IMR-90 (cell line): ENCODE results near the gene ANKLE2.

Source experiments
- CEBPB ChIP-seq: IDR thresholded peaks from 2 replicates; pipeline ENCODE4 v1.6.1; 2012; ENCODE audit warnings: low read depth, low read length, improper control_type of control experiment
- CHD1 ChIP-seq: IDR thresholded peaks from 2 replicates; pipeline ENCODE4 v1.6.1; 2012; ENCODE audit warnings: low read depth, low read length, improper control_type of control experiment
- CTCF ChIP-seq: conservative IDR thresholded peaks from 2 replicates; pipeline ENCODE4 v1.5.1; 2012; ENCODE audit warnings: mild to moderate bottlenecking, low read depth, low read length, improper control_type of control experiment
- ELK1 ChIP-seq: fragments of 150-350 bp; IDR thresholded peaks from 2 replicates; pipeline ENCODE4 v1.6.1; 2016; ENCODE audit warnings: low read depth, mild to moderate bottlenecking, low read length, moderate library complexity, borderline replicate concordance
- FOS ChIP-seq: fragments of 150-350 bp; IDR thresholded peaks from 2 replicates; pipeline ENCODE4 v1.6.1; 2016; ENCODE audit warnings: low read depth, low read length
- MAZ ChIP-seq: IDR thresholded peaks from 2 replicates; pipeline ENCODE4 v1.6.1; 2012; ENCODE audit warnings: low read depth, mild to moderate bottlenecking, low read length, improper control_type of control experiment, moderate library complexity, borderline replicate concordance
- MXI1 ChIP-seq: IDR thresholded peaks from 2 replicates; pipeline ENCODE4 v1.6.1; 2012; ENCODE audit warnings: low read depth, mild to moderate bottlenecking, low read length, moderate library complexity, borderline replicate concordance
- POLR2A ChIP-seq: IDR thresholded peaks from 2 replicates; pipeline ENCODE4 v1.6.1; 2012; ENCODE audit warnings: mild to moderate bottlenecking, low read depth, low read length
- RAD21 ChIP-seq: IDR thresholded peaks from 2 replicates; pipeline ENCODE4 v1.6.1; 2012; ENCODE audit warnings: low read length, improper control_type of control experiment
- RFX5 ChIP-seq: IDR thresholded peaks from 2 replicates; pipeline ENCODE4 v1.8.0; 2012; ENCODE audit warnings: low read depth, mild to moderate bottlenecking, low read length, moderate library complexity
- TF ChIP-seq, protein P1 (sequence below): fragments of 150-350 bp; IDR thresholded peaks from 2 replicates; pipeline ENCODE4 v1.6.1; 2017; ENCODE audit warnings: mild to moderate bottlenecking, antibody characterized with exemption, low read length, low read depth

DNA sequence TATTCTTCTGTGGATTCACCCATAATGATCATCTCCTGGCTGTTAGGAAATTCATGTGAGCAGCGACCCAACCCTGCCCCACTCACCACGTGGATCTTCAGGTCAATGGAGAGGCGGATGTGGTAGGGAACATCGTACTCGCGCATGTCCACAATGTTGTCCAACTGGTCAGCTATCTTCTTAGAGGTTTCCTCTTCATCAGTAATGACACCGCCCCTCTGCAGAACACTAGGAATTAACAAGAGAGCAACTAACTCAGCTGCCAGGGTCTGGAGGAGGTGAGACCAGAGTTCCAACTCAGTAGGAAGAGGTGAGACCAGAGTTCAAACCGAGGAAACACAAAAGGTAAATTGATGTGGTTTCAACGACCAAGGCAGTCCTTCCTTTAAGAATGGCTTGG, 84.1 kb downstream of the ANKLE2 start:
- TF ChIP-seq CTCF (no peak), CEBPB (no peak), MXI1 (no peak), RAD21 (no peak), FOS (no peak), POLR2A (no peak), RFX5 (no peak), CHD1 (no peak), ELK1 (no peak), MAZ (no peak)
- TF ChIP-seq, protein P1, sequence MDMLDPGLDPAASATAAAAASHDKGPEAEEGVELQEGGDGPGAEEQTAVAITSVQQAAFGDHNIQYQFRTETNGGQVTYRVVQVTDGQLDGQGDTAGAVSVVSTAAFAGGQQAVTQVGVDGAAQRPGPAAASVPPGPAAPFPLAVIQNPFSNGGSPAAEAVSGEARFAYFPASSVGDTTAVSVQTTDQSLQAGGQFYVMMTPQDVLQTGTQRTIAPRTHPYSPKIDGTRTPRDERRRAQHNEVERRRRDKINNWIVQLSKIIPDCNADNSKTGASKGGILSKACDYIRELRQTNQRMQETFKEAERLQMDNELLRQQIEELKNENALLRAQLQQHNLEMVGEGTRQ, result no peak
